ENCODE measurements around the gene TMEM80.

The TMEM80 gene

DNA sequence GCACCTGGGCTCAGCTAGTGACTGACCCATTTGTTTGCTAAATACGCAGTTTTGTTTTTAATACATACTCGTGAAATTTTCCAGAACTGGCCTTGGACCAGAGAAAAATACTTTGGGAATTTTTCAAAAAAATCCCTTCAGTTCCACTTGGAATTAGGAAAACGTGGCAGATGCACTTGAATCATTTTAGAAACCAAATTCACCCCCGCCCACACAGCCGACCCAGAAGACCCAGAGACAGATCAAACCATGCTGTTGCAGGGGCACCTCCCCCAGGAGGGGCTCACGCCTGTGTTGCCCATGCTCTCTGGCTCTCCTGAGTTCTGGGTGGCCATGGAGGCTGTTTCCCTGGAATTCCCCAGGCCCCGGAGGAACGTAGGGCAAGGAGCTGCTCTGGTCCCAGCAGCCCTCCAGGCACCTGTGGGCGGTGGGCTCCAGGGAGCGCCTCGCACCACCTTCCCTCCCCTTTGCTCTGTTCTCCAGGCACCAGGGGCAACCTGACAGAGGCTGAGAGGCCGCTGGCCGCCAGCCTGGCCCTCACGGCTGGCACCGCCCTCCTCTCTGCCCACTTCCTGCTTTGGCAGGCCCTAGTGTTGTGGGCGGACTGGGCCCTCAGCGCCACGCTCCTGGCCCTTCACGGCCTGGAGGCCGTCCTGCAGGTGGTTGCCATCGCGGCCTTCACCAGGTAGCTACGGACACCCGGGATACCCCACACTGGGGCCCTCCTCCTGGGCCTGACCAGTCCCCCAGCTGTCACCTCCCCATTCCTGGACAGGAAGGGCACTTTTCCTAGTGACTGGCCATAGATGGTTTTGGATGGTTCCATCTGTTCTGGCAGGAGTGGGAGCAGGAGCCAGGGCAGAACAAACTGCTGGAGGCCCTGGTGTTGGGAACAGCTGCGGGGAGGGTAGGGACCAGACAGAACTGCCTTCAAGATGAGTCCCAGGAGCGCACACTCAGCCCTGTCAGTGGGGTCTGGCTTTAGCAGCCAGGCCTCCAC is 7.1 kb downstream of the TMEM80 start:
- no peak for DNase-seq

DNA sequence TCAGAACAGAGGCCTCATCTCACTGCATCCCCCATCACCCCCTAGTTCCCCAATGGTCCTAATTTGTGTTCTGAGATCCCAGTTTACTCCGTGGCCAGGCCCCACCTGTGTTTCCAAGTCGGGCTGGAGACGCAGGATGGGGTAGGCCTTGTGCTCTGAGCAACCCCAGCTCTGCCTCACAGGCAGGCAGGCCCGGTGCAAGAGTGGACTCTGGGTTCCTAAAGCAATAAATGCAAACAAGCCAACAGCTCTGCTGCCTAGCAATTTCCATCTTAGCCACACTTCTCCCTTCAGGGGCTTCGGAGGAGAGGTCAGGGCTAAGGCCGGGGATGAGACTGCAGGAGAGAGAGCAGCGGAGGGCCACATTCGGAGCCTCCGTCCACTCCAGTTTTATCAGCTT is 7.9 kb downstream of the TMEM80 start:
- DNase-seq: no peak

DNA sequence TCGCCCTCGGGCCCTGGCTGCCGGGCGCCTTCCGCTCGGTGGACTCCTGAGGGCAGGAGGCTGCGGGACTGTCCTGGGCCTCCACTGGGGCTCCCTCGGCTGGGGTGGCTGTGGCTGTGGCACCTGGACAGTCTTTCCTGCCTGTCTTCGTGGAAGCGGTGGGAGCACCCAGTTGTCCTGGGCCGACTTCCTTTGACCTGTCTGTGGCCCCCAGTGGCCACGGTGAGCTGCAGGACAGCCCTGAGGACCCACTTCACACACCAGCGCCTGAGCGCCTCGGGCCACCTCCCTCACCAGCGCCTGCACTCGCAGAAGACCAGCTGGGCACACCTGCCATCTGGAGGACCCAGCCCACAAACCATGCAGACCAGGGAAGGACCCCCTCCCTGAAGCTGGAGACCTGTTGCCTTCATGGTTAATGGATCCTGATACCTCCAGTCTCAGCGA is 8.6 kb downstream of the TMEM80 start:
- no peak for DNase-seq

DNA sequence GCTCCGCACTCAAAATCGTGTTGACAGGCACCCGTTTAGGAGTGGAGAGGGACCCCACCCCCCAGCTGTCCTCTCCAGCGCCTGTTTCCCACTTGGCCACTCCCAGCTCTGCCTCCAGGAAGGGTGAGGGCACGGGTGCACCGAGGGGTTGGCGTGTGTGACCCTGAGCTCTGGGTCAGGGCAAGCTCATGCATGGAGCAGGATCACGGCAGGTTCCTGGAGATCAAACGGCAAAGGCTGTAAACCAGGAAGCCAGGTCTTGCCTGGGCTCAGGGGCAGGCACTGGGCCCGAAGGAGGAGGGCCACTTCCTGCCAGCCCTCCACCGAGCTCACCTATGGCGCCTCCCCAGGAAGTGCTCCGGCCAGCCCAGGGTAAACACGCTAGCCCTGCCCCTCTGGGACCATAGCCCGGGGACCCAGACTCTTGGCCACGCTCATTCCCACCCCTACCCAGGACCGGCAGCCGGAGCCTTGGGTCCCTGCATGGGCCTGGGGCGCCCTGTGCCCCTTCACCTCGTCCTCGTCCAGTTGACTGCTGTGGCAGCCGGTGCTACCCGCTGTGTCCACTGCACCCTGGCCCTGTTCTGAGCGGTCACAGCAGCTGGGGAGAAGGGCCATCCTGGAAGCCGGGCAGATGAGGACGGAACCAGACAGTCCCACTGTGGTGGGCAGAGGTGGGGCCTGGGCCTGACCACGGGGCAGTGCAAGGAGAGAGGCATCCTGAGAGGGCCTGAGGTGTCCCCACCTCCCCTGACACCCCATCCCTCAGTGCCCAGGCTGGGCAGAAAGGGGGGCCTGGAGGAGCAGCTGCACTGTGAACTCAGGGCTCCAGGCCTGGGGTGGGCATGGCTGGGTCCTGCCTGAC is 9.4 kb downstream of the TMEM80 start:
- DNase-seq: no peak

DNA sequence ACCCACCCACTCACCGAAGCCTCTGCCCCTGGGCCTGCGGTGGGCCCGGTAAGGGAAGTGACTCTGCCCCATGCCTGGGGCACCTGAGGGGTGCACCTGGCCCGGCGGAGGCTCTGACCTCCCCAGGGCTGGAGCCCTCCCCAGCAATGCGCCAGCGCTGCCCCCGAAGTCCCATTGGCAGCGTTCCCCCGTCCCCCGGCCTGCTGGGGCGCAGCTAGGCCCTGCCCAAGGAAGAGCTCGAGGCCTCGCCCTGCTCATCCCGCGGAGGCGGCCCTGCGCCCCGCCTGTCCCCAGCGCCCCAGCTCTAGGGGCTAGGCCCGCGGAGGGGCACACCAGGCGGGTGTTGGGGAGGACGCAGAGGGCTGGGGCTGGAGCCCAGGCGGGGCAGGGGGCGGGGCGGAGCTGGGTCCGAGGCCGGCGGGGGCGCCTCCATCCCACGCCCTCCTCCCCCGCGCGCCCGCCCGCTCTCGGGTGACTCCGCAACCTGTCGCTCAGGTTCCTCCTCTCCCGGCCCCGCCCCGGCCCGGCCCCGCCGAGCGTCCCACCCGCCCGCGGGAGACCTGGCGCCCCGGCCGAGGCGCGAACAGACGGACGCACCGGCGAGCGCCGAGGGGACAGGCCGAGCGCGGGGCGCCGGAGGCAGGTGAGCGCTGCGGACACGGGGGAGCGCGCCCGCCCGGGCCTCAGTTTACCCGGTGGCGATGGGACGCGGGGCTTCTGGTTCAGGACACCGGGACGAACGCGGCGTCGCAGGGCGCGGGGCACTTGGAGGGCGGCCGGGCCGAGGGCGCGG is 10.2 kb downstream of the TMEM80 start, which contains the start of gene EPS8L2:
TSS of gene EPS8L2 (plus strand) at position 586 of the 793 bp plus-strand sequence. CDS start 3,177 bp downstream, outside the sequence.
- DNase-seq: no peak

DNA sequence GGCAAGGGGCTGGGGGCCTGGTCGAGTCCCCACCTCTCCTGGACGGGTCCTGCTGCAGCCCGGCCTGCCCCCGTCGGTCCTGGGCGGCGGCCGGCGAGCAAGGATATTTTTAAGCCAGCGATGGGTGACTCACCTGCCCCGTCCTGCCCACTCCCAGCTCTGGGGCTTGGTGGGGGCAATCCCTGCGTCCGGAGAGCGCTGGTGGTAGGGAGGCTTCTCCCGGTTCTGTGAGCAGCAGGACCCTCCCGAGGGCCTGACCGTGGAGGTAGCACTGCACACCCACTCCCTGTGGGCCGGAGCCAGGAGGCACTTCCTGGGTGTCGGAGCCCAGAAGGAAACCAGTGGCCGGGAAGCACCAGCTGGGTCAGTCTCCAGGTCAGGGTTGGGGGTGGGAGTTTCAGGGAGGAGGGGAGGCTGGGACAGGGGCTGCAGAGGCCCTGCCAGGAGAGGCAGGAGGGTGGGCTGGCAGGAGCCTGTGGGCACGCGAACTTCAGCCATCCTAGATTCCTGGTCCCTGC is 10.9 kb downstream of the TMEM80 start:
- DNase-seq: no peak

DNA sequence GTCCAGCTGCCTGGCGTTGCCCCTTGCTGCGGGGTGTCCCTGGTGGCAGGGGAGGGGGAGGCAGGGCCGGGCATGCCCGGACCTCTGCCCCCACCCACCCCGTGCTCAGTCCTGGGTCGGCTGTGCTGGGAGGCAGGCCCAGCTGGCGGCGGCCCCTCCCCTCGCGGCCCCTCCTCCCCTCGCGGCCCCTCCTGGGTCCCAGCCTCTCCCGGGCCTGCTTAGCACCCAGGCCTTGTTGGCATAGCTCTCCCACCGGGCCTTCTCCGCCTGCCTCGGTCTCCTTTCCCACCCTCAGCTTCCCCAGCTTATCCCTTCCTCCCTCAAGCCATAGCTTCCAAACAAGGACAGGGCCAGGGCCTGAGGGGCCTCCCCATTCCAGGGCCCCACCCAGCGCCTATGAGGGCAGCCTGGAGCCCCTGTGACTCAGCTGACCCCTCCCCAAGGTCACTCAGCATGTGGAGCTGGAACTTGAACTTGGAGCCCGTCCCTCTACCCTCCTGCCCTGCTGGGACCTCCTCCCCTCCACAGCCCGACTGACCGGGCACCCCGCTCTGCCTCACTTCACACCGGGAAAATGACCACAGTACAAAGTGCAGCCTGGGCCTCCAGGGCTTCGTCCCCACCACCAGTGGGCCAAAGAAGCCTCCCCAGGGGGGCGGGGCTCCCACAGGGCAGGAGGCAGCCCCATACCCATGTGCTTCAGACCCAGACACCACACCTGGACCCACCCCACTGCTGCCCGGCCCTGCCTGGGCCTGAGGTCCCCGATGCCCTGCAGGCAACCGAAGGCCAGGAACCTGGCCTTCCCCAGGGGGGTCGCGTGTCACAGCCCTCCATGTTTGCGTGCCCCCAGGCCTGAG is 11.6 kb downstream of the TMEM80 start:
- no peak for DNase-seq

DNA sequence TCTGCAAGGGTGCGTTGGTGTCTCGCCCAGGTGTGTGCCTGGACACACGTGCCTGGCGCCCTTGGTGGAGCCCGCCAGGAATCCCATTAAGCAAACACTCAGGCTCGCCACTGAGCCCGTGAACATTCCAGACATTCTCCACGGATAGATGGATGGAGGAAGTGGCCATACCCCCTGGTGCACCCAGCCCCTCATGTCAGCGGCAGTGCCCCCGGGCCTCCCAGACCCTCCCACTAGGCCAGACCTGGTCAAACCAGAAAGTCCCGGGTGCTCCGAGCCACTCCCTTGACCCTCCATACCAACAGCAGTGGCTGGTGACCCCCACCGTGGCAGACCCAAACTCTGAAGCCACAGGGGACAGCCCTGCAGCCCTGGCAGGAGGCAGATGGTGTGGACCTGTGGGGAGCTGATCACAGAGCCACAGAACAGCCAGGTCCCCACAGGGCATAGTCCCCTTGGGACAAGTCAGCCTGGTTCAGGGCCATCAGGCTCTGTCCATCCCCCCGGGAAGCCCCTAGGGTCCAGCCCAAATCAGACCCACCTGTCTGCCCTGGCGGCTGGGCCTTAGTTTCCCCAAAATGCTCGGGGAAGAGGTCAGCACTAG is 12.3 kb downstream of the TMEM80 start:
- no peak for DNase-seq

DNA sequence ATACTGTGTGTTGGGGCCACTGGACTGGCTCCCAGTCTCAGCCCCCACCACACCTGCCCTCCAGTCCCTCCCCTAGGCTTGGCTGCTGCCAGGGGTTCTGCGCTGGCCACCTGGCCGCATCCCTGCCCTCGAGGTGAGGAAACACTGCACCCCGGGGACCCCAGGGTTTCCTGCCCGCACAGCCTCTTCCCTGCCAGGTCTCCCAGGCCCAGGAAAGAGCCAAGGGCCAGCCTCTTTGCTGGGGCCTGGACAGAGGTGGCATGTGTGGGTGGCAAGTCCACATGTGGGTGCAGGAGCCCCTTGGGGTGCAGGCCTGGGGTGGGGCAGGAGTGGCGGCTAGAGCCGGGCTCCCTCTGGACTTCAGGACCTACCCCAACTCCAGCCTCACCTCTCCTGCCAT is 12.9 kb downstream of the TMEM80 start:
- DNase-seq: no peak

DNA sequence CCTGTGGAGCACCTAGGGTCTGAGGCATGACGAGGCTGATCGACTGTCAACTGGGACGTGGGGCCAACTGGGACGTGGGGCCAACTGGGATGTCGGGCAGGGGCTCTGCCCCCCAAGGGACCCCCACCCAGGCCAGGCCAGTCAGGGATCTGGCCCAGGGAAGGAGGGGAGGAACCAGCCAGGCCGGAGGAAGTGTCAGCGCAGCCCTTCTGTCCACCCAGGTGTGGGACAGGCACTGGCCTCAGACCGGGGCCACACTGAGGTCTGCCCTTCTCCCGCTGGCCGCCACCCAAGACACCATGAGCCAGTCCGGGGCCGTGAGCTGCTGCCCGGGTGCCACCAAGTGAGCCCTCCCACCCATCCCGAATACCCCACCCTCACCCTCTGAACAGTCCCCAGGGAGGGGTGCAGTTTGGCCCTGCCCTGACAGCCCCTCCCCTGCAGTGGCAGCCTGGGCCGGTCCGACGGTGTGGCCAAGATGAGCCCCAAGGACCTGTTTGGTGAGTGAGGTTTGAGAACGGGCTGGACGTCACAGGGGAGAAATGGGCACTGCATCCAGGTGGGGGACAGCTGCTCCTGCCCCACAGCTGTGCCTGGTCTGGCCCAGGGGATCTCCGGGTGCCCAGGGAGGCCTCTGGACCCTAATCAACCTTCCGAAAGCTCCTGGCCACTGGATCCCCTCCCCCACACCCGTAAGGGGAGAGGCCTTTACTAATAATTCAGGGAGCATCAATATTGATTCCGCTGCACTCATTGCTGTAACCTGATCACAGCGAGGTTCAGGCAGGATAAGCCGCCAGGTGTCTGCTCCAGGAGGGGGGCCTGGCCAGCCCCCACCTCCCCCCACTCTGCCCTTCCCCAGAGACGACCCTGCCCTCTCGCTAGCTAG is 13.7 kb downstream of the TMEM80 start:
- no peak for DNase-seq

DNA sequence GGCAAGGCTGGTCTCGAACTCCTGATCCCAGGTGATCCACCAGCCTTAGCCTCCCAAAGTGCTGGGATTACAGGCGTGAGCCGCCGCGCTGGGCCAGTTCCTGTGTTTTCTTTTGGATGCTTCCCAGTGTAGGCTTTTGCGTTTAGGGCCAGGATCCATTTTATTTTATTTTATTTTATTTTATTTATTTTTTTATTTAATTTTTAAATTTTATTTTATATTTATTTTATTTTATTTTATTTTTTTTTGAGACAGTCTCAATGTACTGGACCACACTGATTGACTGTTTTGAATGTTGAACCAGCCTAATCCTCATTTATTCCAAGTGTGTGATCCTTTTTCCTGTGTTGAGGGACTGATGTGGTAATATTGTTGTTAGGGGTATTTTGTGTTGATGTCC is 18.8 kb downstream of the TMEM80 start:
- no peak for DNase-seq

DNA sequence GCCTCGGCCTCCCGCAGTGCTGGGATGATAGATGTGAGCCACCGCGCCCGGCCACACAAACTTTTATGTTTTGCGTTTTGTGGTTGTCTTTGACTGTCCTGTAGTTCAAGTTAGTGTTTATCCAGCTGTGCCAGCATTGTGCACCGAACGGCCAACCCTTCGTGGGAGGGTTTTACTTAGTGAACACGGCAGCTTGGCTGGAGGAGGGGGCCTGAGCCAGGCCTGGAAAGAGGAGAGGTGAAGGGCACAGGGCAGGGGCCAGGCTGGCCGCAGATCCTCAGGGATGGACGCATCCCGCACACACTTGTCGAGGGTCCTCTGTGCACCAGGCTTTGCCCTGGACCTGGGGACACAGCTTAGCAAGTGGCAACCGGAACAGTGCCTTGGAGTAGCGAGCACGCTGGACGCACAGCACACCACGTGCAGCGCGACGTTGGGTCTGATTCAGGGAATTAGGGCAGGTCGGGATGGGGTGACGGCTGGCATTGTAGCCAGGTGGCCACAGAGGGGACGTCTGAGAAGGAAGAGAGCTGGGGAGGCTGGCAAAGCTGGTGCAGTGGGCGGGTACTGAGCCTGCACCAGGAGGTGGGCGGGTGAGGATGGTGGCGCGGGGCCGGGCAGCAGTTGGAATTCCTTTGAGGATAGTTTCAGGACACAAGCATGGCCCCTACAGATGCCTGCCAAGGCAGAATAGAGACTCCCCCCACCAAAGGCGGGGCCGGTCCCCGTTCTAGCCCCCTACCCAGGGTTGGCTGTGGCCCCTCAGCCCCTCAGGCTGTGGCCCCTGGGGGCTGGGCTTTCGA is 23.8 kb downstream of the TMEM80 start:
- no peak for DNase-seq

DNA sequence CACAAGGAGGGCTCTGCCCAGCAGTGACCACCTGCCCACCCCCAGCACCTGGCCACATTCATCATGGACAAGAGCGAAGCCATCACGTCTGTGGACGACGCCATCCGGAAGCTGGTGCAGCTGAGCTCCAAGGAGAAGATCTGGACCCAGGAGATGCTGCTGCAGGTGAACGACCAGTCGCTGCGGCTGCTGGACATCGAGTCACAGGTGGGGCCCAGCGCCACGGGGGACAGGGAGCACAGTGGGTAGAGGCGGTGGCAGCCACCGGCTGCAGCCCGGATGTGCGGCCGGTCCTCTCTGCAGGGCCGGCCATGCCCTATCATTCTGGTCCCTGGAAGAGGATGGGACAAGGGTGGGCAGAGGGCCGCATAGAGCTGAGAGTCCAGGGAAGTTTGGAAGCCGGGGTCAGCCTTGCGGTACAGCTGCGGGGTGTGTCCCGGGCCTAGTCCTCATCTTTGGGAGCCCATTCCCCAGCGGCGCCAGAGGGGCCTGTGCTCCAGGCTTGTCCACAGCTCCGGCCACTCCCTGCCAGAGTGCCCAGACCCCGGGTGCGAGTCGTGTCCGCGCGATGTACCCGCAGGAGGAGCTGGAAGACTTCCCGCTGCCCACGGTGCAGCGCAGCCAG is 24.5 kb downstream of the TMEM80 start:
- no peak for DNase-seq

DNA sequence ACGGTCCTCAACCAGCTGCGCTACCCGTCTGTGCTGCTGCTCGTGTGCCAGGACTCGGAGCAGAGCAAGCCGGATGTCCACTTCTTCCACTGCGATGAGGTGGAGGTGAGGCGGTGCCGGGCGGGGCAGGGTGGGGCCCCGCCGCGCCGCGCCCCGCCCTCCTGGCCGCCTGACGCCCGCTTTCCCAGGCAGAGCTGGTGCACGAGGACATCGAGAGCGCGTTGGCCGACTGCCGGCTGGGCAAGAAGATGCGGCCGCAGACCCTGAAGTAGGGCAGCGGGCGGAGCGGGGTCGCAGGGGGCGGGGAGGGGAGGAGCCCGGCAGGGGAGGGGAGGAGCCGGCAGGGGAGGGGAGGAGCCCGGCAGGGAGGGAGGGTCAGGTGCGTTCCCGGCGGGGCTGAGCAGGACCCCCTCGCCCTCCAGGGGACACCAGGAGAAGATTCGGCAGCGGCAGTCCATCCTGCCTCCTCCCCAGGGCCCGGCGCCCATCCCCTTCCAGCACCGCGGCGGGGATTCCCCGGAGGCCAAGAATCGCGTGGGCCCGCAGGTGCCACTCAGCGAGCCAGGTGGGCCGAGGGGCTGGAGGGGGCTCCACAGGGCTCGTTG is 25.1 kb downstream of the TMEM80 start:
- DNase-seq: peak; percentile 53

DNA sequence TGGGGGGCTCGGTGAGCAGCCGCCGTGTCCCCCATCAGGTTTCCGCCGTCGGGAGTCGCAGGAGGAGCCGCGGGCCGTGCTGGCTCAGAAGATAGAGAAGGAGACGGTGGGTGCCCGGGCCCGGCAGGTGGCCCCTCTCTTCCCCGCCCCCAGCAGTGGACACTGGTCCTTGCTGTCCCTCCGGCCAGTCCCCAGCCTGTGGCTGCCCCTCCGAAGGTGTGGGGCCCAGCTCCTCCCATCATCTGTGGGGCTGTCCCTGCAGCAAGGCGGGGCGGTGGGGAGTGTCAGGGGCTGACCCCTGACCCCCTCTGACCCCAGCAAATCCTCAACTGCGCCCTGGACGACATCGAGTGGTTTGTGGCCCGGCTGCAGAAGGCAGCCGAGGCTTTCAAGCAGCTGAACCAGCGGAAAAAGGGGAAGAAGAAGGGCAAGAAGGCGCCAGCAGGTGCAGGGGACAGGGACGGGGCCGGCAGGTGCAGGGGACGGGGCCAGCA is 25.7 kb downstream of the TMEM80 start:
- no peak for DNase-seq

DNA sequence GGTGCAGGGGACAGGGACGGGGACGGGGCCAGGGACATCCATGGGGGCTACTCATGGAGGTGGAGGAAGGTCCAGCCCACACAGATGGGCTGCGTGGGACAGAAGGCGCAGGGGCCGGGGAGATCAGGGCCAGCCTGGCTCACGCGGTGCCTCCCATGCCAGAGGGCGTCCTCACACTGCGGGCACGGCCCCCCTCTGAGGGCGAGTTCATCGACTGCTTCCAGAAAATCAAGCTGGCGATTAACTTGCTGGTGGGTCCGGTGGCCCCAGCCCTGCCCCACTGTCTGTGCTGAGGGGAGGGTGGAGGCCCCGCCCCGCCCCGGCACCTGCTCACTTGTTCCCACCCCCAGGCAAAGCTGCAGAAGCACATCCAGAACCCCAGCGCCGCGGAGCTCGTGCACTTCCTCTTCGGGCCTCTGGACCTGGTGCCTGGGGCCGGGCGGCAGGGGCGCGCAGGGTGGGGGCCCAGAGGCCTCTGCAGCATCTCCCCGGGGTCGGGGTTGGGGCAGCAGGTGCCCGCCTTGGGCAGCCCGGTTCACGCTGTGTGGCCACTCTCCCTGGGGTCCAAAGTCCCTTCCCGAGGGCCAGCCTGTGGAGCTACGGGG is 26.2 kb downstream of the TMEM80 start:
- DNase-seq: peak; percentile 42

DNA sequence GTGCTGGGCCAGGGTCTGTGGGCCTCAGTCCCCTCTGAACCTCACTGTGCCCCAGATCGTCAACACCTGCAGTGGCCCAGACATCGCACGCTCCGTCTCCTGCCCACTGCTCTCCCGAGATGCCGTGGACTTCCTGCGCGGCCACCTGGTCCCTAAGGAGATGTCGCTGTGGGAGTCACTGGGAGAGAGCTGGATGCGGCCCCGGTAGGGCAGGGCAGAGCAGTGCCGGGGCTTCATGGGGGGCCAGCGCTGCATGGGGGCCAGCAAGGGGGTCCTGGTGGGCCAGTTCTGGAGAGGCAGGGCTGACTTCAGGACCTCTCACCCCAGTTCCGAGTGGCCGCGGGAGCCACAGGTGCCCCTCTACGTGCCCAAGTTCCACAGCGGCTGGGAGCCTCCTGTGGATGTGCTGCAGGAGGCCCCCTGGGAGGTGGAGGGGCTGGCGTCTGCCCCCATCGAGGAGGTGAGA is 26.8 kb downstream of the TMEM80 start:
- no peak for DNase-seq

Measured in stimulated activated naive CD4-positive, alpha-beta T cell treated with Interleukin-2 at 50 U/mL for 16 hours (primary cell).